Ovary (tissue), 9 donors: ENCODE measurements around the gene STPG3. TPM values are rescaled to one million over a fixed set of nuclear protein-coding genes. Genes with fewer than 3 reads are reported as not detected.
"Not testable (repeated sequence)": the region's sequence is repeated elsewhere in the genome, so short reads cannot be mapped to it uniquely, and the experiment has no call there.

Experiments used
- DNase-seq, 5 donors: peaks; one replicate each; pipeline ENCODE4 v3.0.0-alpha.2; 2019 to 2020
- H3K27ac ChIP-seq, 2 donors: fragments of 200-600 bp; one replicate each; pipeline versions ENCODE4 v1.5.1 to v1.8.0; 2019 to 2022
- H3K27me3 ChIP-seq: fragments of 200-600 bp; one replicate; pipeline ENCODE4 v1.8.0; 2022
- H3K36me3 ChIP-seq: fragments of 200-600 bp; sonication (generic); one replicate; pipeline ENCODE4 v1.5.1; 2019
- H3K4me1 ChIP-seq: one replicate; pipeline ENCODE4 v1.8.1; 2013; ENCODE audit warnings: mild to moderate bottlenecking, moderate library complexity; ENCODE audit not compliant: insufficient read depth
- H3K4me3 ChIP-seq: fragments of 200-600 bp; sonication (generic); one replicate; pipeline ENCODE4 v1.5.1; 2017
- H3K9me3 ChIP-seq, 2 donors: fragments of 200-600 bp in 1 of 2; sonication (generic) in 1 of 2; one replicate each; pipeline versions ENCODE4 v1.5.1 to v1.8.1; 2013 to 2019; ENCODE audit warnings: mild to moderate bottlenecking in 1 of 2, moderate library complexity in 1 of 2
- CTCF ChIP-seq, 3 donors: fragments of 450-650 bp in 2 of 3; fragments of 200-600 bp in 1 of 3; IDR thresholded peaks; one replicate each; pipeline versions ENCODE4 v1.5.1 to v1.8.0; 2016 to 2022; ENCODE audit warnings: antibody characterized with exemption in 3 of 3, mild to moderate bottlenecking in 1 of 3
- EP300 ChIP-seq: sonication (generic); formaldehyde crosslinking; IDR thresholded peaks from one replicate; pipeline ENCODE4 v1.6.1; 2017; ENCODE audit warnings: antibody characterized with exemption
- POLR2A ChIP-seq: fragments of 450-650 bp; IDR thresholded peaks from one replicate; pipeline ENCODE4 v1.6.1; 2017; ENCODE audit warnings: antibody characterized with exemption, mild to moderate bottlenecking, moderate library complexity
- WGBS, 3 donors: extraction: QIAGEN DNeasy Blood & Tissue Kit in 1 of 3; methylation state at CpG; one replicate each; pipeline versions ENCODE4 v1.1.5 to v1.1.7; 2013 to 2017; 5-methylcytosine and 5-hydroxymethylcytosine counted together
- intact Hi-C, 4 donors: fragments of 100-400 bp; cut with DNase I; formaldehyde crosslinking; loops; one replicate each; pipeline versions ENCODE4 v1.11.0 to v1.15.1; 2022 to 2023
- polyA plus RNA-seq, 2 donors: library from polyadenylated mRNA; stranded (reverse); fragments of 200-250 nt in 1 of 2; fragments of 350-450 nt in 1 of 2; fragmentation: Illumina TruSeq in 1 of 2; extraction: RNeasy Lipid Tissue Mini Kit (QIAGEN cat#74804) in 1 of 2; gene quantifications; one replicate each; pipeline ENCODE4 v1.2.3, GENCODE V29; 2013 to 2014
- total RNA-seq, 7 donors: library from RNA; depleted of rRNA in 2 of 7; stranded (reverse); fragments of >200 nt in 2 of 7; fragmentation: NEBNext Ultra II Directional in 3 of 7; extraction: Animal tissue kit (Norgen Biotek cat#: 25700) in 3 of 7; gene quantifications; one replicate each; pipeline versions ENCODE4 v1.1.0 to v1.2.4, GENCODE V29; 2016 to 2023
- donor health status: DM: no; HTN: no; CAD: no; lungs with moderate emphysema.
- donor health status: DM: no; HTN: no; CAD: no.
- donor health status: Bipolar disorder and iron deficiency.
- donor health status: DM: yes; HTN: yes; CAD: no.
- donor health status: DM: no; HTN: no; CAD: no.
- donor health status: DM: yes; HTN: yes; CAD: no.

STPG3 gene
- total and polyA plus RNA-seq, 9 donors = not detected

GRCh38 chr9:137237759-137238726, 13.0 kb upstream of the STPG3 start:
- intact Hi-C loops = loop anchor here in 1 of 4 donors (10.0 kb wide), 1 partner anchor 123 kb away; the partner anchor contains the start of gene DPP7

GRCh38 chr9:137239541-137240200, 11.4 kb upstream of the STPG3 start:
- WGBS, 3 donors = 44 to 46% (median 45%) methylated on average over 27 of the region's 27 CpGs
- not testable (repeated sequence) for H3K9me3 ChIP-seq, DNase-seq, H3K36me3 ChIP-seq, H3K27me3 ChIP-seq
- Histone ChIP-seq H3K4me1 (peaks cover 14% of the 10 kb centered on the region), H3K4me3 (peak overlapping the region; percentile 60), H3K27ac (peak overlapping the region in 1 of 2 donors; percentile 95)
- intact Hi-C loops = loop anchor here in 1 of 4 donors (10.0 kb wide), 1 partner anchor 125 kb away; the partner anchor contains the start of gene DPP7

More at GRCh38 chr9:137237759-137238726, 13.0 kb upstream of the STPG3 start:
- WGBS, 3 donors = 76 to 79% (median 78%) methylated on average over 11 to 13 of the region's 13 CpGs
- Histone ChIP-seq H3K4me1 (peaks cover 14% of the 10 kb centered on the region), H3K4me3 (no peak overlapping the region), H3K36me3 (no peaks in the 10 kb centered on the region), H3K27me3 (no peaks in the 10 kb centered on the region), H3K9me3 (no peaks in the 10 kb centered on the region), H3K27ac (no peak overlapping the region)
- TF ChIP-seq EP300 (no peak), POLR2A (no peak), CTCF (IDR thresholded peaks at IDR 0.05) (no peak)
- DNase-seq = no peak

GRCh38 chr9:137240318-137240840, 10.7 kb upstream of the STPG3 start:
- intact Hi-C loops = no loop called here
- Histone ChIP-seq H3K27ac (peak overlapping the region; percentile 23 to 95), H3K4me3 (peak overlapping the region; percentile 60), H3K9me3 (no peaks in the 10 kb centered on the region), H3K36me3 (no peaks in the 10 kb centered on the region), H3K27me3 (no peaks in the 10 kb centered on the region), H3K4me1 (peaks cover 14% of the 10 kb centered on the region)
- peak; percentile 13 for TF ChIP-seq POLR2A
- no peak for TF ChIP-seq CTCF (IDR thresholded peaks at IDR 0.05)
- DNase-seq = peak; percentile 74 to 88 (median 81)
- WGBS, 3 donors = 0 to 1% (median 1%) methylated on average over 23 to 58 of the region's 58 CpGs

- Histone ChIP-seq H3K27me3 (no peaks in the 10 kb centered on the region), H3K27ac (peak within 1 kb of the TSS; percentile 63 to 95), H3K4me1 (peaks cover 12% of the 10 kb centered on the region), H3K9me3 (no peaks in the 10 kb centered on the region), H3K4me3 (peak within 1 kb of the TSS; percentile 64), H3K36me3 (no peaks in the 10 kb centered on the region)
- DNase-seq = peak; percentile 99 to 100 (median 100)
- TF ChIP-seq EP300 (no peak), CTCF (IDR thresholded peaks at IDR 0.05) (peak in 1 of 3 donors; percentile 6), POLR2A (peak; percentile 100)
- intact Hi-C loops = no loop called here
- WGBS, 3 donors = 0 to 1% (median 1%) methylated on average over 36 to 67 of the region's 67 CpGs
These were observed 10.1 kb upstream of the STPG3 start, which contains the start of gene TUBB4B for GRCh38 chr9:137240841-137241489. TUBB4B (plus strand) TSS chr9:137241287; CDS start chr9:137241361, 74 bp downstream.
